LoVo (cell line): ENCODE measurements around the gene UQCRC1.
A peak's percentile ranks its signal among the peaks of the same experiment; 100 is the strongest.

ENCODE experiments used
- DNase-seq: peaks from one replicate; pipeline ENCODE4 v3.0.0-alpha.2; 2016; ENCODE audit warnings: low spot score

UQCRC1 gene

GRCh38 chr3:48633256-48633655 lies 23.8 kb upstream of the UQCRC1 start:
- DNase-seq = no peak

GRCh38 chr3:48631516-48632448 lies 22.3 kb upstream of the UQCRC1 start:
- DNase-seq = no peak

GRCh38 chr3:48630833-48631232 lies 21.4 kb upstream of the UQCRC1 start:
- no peak for DNase-seq

- DNase-seq = no peak
Measured at GRCh38 chr3:48630407-48630806, 21.0 kb upstream of the UQCRC1 start.

GRCh38 chr3:48629894-48630293 lies 20.4 kb upstream of the UQCRC1 start:
- no peak for DNase-seq

- no peak for DNase-seq
Measured at GRCh38 chr3:48628277-48629017, 19.0 kb upstream of the UQCRC1 start.

- no peak for DNase-seq
Measured at GRCh38 chr3:48625600-48625999, 16.2 kb upstream of the UQCRC1 start.

- DNase-seq = no peak
Measured at GRCh38 chr3:48624767-48625166, 15.3 kb upstream of the UQCRC1 start.

GRCh38 chr3:48623851-48624547 lies 14.6 kb upstream of the UQCRC1 start:
- no peak for DNase-seq

GRCh38 chr3:48621461-48621869 lies 12.0 kb upstream of the UQCRC1 start, which contains the start of gene TMEM89:
TMEM89 (minus strand) TSS chr3:48621769; CDS start chr3:48621756, 13 bp downstream.
- DNase-seq = no peak

- no peak for DNase-seq
Measured at GRCh38 chr3:48619541-48620524, 10.4 kb upstream of the UQCRC1 start.

- no peak for DNase-seq
Measured at GRCh38 chr3:48617559-48617958, 8.1 kb upstream of the UQCRC1 start.

GRCh38 chr3:48614044-48614443 lies 4.6 kb upstream of the UQCRC1 start:
- peak; percentile 21 for DNase-seq

- no peak for DNase-seq
Measured at GRCh38 chr3:48612309-48612708, 2.9 kb upstream of the UQCRC1 start.

- DNase-seq = no peak
Measured at GRCh38 chr3:48607519-48607918, 1.9 kb downstream of the UQCRC1 start.

GRCh38 chr3:48601622-48601994 lies 7.8 kb downstream of the UQCRC1 start:
- DNase-seq = no peak

- DNase-seq = no peak
Measured at GRCh38 chr3:48600711-48601621, 8.5 kb downstream of the UQCRC1 start.

GRCh38 chr3:48599509-48600285 lies 9.7 kb downstream of the UQCRC1 start:
- no peak for DNase-seq

GRCh38 chr3:48599077-48599501 lies 10.4 kb downstream of the UQCRC1 start:
- no peak for DNase-seq
